HL-60 (cell line): ENCODE data around the gene CCZ1B.
"Not testable (repeated sequence)": the region's sequence is repeated elsewhere in the genome, so short reads cannot be mapped to it uniquely, and the experiment has no call there.

Source experiments
- DNase-seq, 2 experiments: peaks; one replicate each; pipeline ENCODE4 v3.0.0-alpha.2; 2010 to 2020; ENCODE audit warnings: low read depth in 1 of 2, low spot score in 1 of 2
- H3K27ac ChIP-seq: fragments of 250-450 bp; sonication (Bioruptor Pico); replicated peaks from 2 replicates; pipeline ENCODE4 v1.5.1; 2020; ENCODE audit warnings: mild to moderate bottlenecking, moderate library complexity
- H3K27me3 ChIP-seq: fragments of 250-450 bp; sonication (Bioruptor Pico); 2 replicates; pipeline ENCODE4 v1.5.1; 2021; ENCODE audit warnings: mild to moderate bottlenecking, moderate library complexity; ENCODE audit not compliant: insufficient read depth, poor library complexity, severe bottlenecking
- H3K4me3 ChIP-seq: replicated peaks from 2 replicates; pipeline ENCODE4 v1.5.1; 2011; ENCODE audit warnings: mild to moderate bottlenecking, control low read depth, low read length; ENCODE audit not compliant: insufficient read depth
- CTCF ChIP-seq: IDR thresholded peaks from one replicate; pipeline ENCODE4 v1.5.1; 2011; ENCODE audit warnings: low read length, control low read depth, inconsistent platforms; ENCODE audit not compliant: insufficient read depth
- GABPA ChIP-seq: IDR thresholded peaks from 2 replicates; pipeline ENCODE4 v1.6.1; 2012; ENCODE audit warnings: low read depth
- POLR2AphosphoS5 ChIP-seq: IDR thresholded peaks from 2 replicates; pipeline ENCODE4 v1.6.1; 2012; ENCODE audit warnings: low read depth
- SPI1 ChIP-seq: IDR thresholded peaks from 2 replicates; pipeline ENCODE4 v1.6.1; 2012; ENCODE audit warnings: low read depth, mild to moderate bottlenecking, borderline replicate concordance
- TF ChIP-seq, protein P1 (sequence below): IDR thresholded peaks from 2 replicates; pipeline ENCODE4 v1.6.1; 2012; ENCODE audit warnings: low read depth; ENCODE audit not compliant: insufficient replicate concordance

CCZ1B gene

DNA sequence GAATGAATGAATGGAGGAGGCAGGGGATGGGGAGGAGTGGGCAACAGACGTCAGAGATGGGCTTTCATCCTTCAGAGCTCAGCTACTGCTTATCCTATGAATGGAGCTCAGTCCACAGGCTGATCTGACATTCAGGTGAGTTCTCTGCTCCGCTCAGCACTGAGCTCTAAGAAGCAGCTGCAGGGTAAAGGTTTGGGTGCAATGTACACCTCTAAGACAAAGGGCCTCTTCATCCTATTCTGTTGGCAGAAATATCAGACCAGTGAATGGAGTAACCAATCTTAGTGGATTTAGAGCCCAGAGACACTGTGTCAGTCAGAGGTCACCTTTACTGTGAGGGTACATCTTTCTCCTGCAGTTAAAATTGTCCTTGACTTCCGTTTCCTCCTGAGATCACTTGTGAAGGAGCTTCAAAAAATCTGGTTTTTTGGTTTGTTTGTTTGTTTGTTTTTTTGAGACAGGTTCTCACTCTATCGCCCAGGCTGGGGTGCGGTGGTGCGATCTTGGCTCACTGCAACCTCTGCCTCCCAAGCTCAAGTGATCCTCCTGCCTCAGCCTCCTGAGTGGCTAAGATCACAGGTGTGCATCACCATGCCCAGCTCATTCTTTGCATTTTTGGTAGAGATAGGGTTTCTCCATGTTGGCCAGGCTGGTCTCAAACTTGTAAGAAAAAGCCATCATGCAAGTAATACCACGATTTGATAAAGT is 5.1 kb upstream of the CCZ1B start:
- TF ChIP-seq SPI1 = no peak
- TF ChIP-seq POLR2AphosphoS5 = no peak
- TF ChIP-seq CTCF = no peak
- TF ChIP-seq, protein P1, sequence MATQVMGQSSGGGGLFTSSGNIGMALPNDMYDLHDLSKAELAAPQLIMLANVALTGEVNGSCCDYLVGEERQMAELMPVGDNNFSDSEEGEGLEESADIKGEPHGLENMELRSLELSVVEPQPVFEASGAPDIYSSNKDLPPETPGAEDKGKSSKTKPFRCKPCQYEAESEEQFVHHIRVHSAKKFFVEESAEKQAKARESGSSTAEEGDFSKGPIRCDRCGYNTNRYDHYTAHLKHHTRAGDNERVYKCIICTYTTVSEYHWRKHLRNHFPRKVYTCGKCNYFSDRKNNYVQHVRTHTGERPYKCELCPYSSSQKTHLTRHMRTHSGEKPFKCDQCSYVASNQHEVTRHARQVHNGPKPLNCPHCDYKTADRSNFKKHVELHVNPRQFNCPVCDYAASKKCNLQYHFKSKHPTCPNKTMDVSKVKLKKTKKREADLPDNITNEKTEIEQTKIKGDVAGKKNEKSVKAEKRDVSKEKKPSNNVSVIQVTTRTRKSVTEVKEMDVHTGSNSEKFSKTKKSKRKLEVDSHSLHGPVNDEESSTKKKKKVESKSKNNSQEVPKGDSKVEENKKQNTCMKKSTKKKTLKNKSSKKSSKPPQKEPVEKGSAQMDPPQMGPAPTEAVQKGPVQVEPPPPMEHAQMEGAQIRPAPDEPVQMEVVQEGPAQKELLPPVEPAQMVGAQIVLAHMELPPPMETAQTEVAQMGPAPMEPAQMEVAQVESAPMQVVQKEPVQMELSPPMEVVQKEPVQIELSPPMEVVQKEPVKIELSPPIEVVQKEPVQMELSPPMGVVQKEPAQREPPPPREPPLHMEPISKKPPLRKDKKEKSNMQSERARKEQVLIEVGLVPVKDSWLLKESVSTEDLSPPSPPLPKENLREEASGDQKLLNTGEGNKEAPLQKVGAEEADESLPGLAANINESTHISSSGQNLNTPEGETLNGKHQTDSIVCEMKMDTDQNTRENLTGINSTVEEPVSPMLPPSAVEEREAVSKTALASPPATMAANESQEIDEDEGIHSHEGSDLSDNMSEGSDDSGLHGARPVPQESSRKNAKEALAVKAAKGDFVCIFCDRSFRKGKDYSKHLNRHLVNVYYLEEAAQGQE = no peak
- TF ChIP-seq GABPA = no peak
- no peak overlapping the region for H3K27ac ChIP-seq
- no peaks in the 10 kb centered on the region for H3K27me3 ChIP-seq
- no peak for DNase-seq
- H3K4me3 ChIP-seq = no peak overlapping the region

- H3K27me3 ChIP-seq = not testable (repeated sequence)
Measured at GRCh38 chr7:6830026-6830425, 4.0 kb upstream of the CCZ1B start.

GRCh38 chr7:6829616-6830015 is 3.5 kb upstream of the CCZ1B start:
- not testable (repeated sequence) for DNase-seq, H3K4me3 ChIP-seq, H3K27me3 ChIP-seq, H3K27ac ChIP-seq

More at GRCh38 chr7:6830026-6830425, 4.0 kb upstream of the CCZ1B start:
- not testable (repeated sequence) for DNase-seq, H3K27ac ChIP-seq, H3K4me3 ChIP-seq

DNA sequence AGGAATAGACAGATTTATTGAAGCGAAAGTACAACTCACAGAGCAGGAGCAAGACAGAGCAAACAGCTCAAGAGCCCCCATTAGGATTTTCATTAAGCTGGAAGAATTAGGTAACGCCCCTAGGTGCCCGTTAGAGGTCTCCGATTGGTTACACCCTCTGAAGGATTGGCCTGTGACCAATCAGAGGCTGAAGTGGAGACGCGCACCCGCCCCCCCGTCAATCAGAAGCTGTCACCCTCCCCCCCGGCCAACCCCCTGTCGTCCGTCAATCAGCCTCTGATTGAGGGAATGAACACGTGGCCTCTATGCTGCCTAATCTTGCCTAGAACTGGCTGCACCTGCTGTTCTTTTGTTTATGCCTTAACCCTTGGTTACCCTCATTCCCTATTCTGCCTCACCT is 1.1 kb upstream of the CCZ1B start:
- H3K27me3 ChIP-seq, DNase-seq, H3K27ac ChIP-seq, H3K4me3 ChIP-seq: not testable (repeated sequence)

GRCh38 chr7:6825236-6826125 is 594 bp downstream of the CCZ1B start:
- peak in 1 of 2 experiments; percentile 35 for DNase-seq
- H3K27me3 ChIP-seq, H3K27ac ChIP-seq: not testable (repeated sequence)
- H3K4me3 ChIP-seq = peak overlapping the region; percentile 35

GRCh38 chr7:6821622-6822021 is 4.5 kb downstream of the CCZ1B start:
- H3K27ac ChIP-seq, H3K4me3 ChIP-seq, DNase-seq: not testable (repeated sequence)

DNA sequence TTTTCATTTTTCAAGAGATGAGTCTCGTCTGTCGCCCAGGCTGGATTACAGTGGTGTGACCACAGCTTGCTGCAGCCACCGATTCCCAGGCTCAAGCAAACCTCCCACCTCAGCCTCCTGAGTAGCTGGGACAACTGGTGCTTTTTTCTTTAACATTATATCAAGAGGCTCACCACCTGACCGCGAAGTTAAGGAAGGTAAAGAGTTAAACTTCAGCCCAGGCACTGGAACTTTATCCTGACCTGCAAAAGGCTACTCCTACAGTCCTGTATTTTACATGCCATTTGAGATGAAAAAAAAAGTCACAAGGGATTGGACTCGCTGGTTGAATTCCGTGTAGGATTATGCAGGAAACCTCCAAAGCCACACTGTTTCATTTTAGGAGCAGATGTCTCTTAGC is 10.6 kb downstream of the CCZ1B start:
- H3K27me3 ChIP-seq, DNase-seq, H3K4me3 ChIP-seq, H3K27ac ChIP-seq: not testable (repeated sequence)

More at GRCh38 chr7:6821622-6822021, 4.5 kb downstream of the CCZ1B start:
- H3K27me3 ChIP-seq = not testable (repeated sequence)

DNA sequence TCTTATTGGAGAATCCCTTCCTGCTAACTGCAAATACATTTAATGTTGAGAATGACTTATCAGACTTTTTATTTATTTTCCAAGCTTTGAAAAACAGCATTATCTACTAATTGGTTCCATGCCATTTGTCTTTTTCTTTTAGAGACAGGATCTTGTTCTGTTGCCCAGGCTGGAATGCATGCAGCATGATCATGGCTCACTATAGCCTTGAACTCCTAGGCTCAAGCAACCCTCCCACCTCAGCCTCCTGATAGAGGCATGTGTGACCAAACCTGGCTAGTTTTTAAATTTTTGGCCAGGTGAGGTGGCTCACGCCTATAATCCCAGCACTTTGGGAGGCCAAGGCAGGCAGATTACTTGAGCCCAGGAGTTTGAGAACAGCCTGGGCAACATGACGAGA is 13.1 kb downstream of the CCZ1B start:
- not testable (repeated sequence) for DNase-seq, H3K4me3 ChIP-seq, H3K27ac ChIP-seq, H3K27me3 ChIP-seq

DNA sequence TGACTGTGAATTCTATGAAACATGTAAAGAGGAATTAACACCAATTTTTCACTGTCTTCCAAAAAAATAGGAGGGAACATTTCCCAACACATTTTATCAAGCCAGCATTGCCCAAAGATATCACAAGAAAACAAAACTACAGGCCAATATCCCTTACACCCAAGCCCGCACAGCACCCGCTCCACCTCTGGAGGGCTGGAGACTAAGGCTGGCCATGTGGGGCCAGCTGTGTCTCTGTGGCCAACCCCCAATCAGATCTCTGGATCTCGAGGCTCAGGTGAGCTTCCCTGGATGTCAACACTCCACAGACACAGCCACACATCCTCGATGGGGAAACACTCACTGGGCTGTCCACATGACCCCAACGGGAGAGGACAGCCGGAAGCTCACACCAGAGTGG is 18.1 kb downstream of the CCZ1B start:
- H3K27me3 ChIP-seq, H3K27ac ChIP-seq, H3K4me3 ChIP-seq, DNase-seq: not testable (repeated sequence)

DNA sequence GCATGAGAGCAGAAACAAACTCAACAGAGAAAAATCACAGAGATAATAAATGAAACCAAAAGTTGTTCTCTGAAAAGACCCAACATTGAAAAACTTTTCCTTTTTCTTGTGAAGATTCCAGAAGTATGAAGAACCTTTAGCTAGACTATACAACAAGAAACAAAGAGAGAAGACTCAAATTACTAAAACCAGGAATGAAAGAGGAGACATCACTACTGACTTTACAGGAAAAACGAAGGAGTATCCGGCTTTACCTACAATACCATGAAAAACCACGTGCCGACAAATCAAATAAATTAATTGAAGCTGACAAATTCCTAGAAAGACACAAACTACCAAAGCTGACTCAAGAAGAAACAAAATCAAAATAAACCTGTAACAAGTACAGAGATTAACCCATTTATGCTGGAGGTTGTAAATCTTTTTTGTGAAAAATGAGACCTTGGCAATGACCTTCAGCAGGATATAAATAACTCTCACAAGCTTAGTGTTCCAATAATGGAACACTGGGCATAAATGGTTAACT is 18.6 kb downstream of the CCZ1B start:
- H3K4me3 ChIP-seq, DNase-seq, H3K27ac ChIP-seq, H3K27me3 ChIP-seq: not testable (repeated sequence)

GRCh38 chr7:6800331-6800730 is 25.7 kb downstream of the CCZ1B start:
- not testable (repeated sequence) for H3K4me3 ChIP-seq, H3K27ac ChIP-seq, H3K27me3 ChIP-seq, DNase-seq
